CD4-positive, CD25-positive, alpha-beta regulatory T cell (primary cell): ENCODE results near the gene ZNF664. TPM values are rescaled to one million over a fixed set of nuclear protein-coding genes. Genes with fewer than 3 reads are reported as not detected.

Source experiments
- polyA plus RNA-seq, 4 donors: library from polyadenylated mRNA; unstranded; fragments of 300-500 nt; fragmentation: Illumina TruSeq; gene quantifications; one replicate each; pipeline ENCODE4 v1.2.3, GENCODE V29; 2021
- total RNA-seq: library from RNA; stranded (reverse); gene quantifications from one replicate; pipeline ENCODE4 v1.2.3, GENCODE V29; 2022

ZNF664 gene
- total and polyA plus RNA-seq, 5 donors from 2014 or later = 6.9 to 24.5 (median 10.0) TPM

Other genes with a start within 250 kb of the ZNF664 start
- 0.02 TPM for gene DNAH10, start 210.9 kb upstream of the ZNF664 start, total RNA-seq
- under 1 TPM in 1 of 4 donors, not detected in 3; 0.07 TPM for gene DNAH10, start 210.9 kb upstream of the ZNF664 start, polyA plus RNA-seq
- 19.5 TPM for gene CCDC92, start 384 bp upstream of the ZNF664 start, total RNA-seq
- 10 to 100 TPM; 12.9 to 24.1 (median 19.2) TPM for gene CCDC92, start 384 bp upstream of the ZNF664 start, polyA plus RNA-seq